GM23338 (cell line): ENCODE results near the gene DLG2. TPM values are rescaled to one million over a fixed set of nuclear protein-coding genes. Genes with fewer than 3 reads are reported as not detected.

Experiments
- ATAC-seq: fragments of 200-7000 bp; cut with Tn5 transposase; 3 replicates; pipeline ENCODE4 v1.9.1; 2020
- DNase-seq: peaks from one replicate; pipeline ENCODE4 v3.0.0-alpha.2; 2015; ENCODE audit warnings: low spot score
- H2AFZ ChIP-seq: fragments of 200-600 bp; sonication (generic); 2 replicates; pipeline ENCODE4 v1.8.0; 2016; ENCODE audit warnings: antibody characterized with exemption, mild to moderate bottlenecking, moderate library complexity
- H3F3A ChIP-seq: fragments of 200-600 bp; sonication (generic); replicated peaks from 2 replicates; pipeline ENCODE4 v1.8.0; 2017; ENCODE audit warnings: antibody characterized with exemption, mixed run types, low read depth
- H3K27ac ChIP-seq: fragments of 200-600 bp; sonication (generic); 2 replicates; pipeline ENCODE4 v1.6.1; 2016; ENCODE audit warnings: low read depth
- H3K27me3 ChIP-seq: fragments of 200-600 bp; sonication (generic); 2 replicates; pipeline ENCODE4 v1.8.0; 2016; ENCODE audit warnings: mild to moderate bottlenecking, mixed run types, moderate library complexity; ENCODE audit not compliant: insufficient read depth
- H3K36me3 ChIP-seq: fragments of 200-600 bp; sonication (generic); 2 replicates; pipeline ENCODE4 v1.8.0; 2016; ENCODE audit warnings: mild to moderate bottlenecking; ENCODE audit not compliant: insufficient read depth
- H3K4me1 ChIP-seq: fragments of 200-600 bp; sonication (generic); 2 replicates; pipeline ENCODE4 v1.8.0; 2016; ENCODE audit warnings: mild to moderate bottlenecking, moderate library complexity; ENCODE audit not compliant: insufficient read depth
- H3K4me2 ChIP-seq: fragments of 200-600 bp; sonication (generic); 2 replicates; pipeline ENCODE4 v1.7.1; 2017; ENCODE audit warnings: mixed run types
- H3K4me3 ChIP-seq: fragments of 200-600 bp; sonication (generic); 2 replicates; pipeline ENCODE4 v1.6.1; 2016; ENCODE audit warnings: mixed run types
- H3K79me2 ChIP-seq: fragments of 200-600 bp; sonication (generic); replicated peaks from 2 replicates; pipeline ENCODE4 v1.8.0; 2017; ENCODE audit warnings: mild to moderate bottlenecking; ENCODE audit not compliant: insufficient read depth
- H3K9me2 ChIP-seq: fragments of 200-600 bp; sonication (generic); 2 replicates; pipeline ENCODE4 v1.8.0; 2017; ENCODE audit not compliant: insufficient read depth
- H4K20me1 ChIP-seq: fragments of 200-600 bp; sonication (generic); replicated peaks from 2 replicates; pipeline ENCODE4 v1.8.0; 2017; ENCODE audit warnings: mild to moderate bottlenecking; ENCODE audit not compliant: insufficient read depth
- H3K27ac Mint-ChIP-seq: 2 replicates; pipeline ENCODE4 v1.8.0; 2020; ENCODE audit warnings: inconsistent platforms, mild to moderate bottlenecking, moderate library complexity, mixed read lengths
- H3K27me3 Mint-ChIP-seq: 3 replicates; pipeline ENCODE4 v1.8.0; 2022; ENCODE audit warnings: low read depth, mild to moderate bottlenecking, moderate library complexity, mixed read lengths, inconsistent platforms; ENCODE audit not compliant: insufficient read depth, poor library complexity
- H3K36me3 Mint-ChIP-seq: 3 replicates; pipeline ENCODE4 v1.8.0; 2021; ENCODE audit warnings: low read depth, mild to moderate bottlenecking, inconsistent platforms, moderate library complexity, mixed read lengths
- H3K4me1 Mint-ChIP-seq: 3 replicates; pipeline ENCODE4 v1.8.0; 2020; ENCODE audit warnings: mild to moderate bottlenecking, inconsistent platforms, mixed read lengths
- H3K4me3 Mint-ChIP-seq: 3 replicates; pipeline ENCODE4 v1.8.0; 2021; ENCODE audit warnings: moderate library complexity, mild to moderate bottlenecking, inconsistent platforms, mixed read lengths
- H3K9me3 Mint-ChIP-seq: 3 replicates; pipeline ENCODE4 v1.8.0; 2020; ENCODE audit warnings: moderate library complexity, mild to moderate bottlenecking, inconsistent platforms, mixed read lengths
- CREB1 ChIP-seq: fragments of 250-450 bp; sonication (Bioruptor Pico); IDR thresholded peaks from 2 replicates; pipeline ENCODE4 v1.5.0; 2020; ENCODE audit warnings: low read depth, mild to moderate bottlenecking, moderate library complexity
- EZH2 ChIP-seq: fragments of 200-600 bp; sonication (generic); IDR thresholded peaks from one replicate; pipeline ENCODE4 v1.8.0; 2017; ENCODE audit warnings: antibody characterized with exemption, mild to moderate bottlenecking, low read depth; ENCODE audit not compliant: unreplicated experiment
- EZH2phosphoT487 ChIP-seq: fragments of 200-600 bp; sonication (generic); IDR thresholded peaks from one replicate; pipeline ENCODE4 v1.8.1; 2018; ENCODE audit warnings: antibody characterized with exemption; ENCODE audit not compliant: unreplicated experiment
- JUNB ChIP-seq: IDR thresholded peaks from one replicate; pipeline ENCODE4 v1.6.1; 2016; ENCODE audit warnings: antibody characterized with exemption; ENCODE audit not compliant: unreplicated experiment
- NANOG ChIP-seq: IDR thresholded peaks from 2 replicates; pipeline ENCODE4 v1.6.1; 2016; ENCODE audit warnings: antibody characterized with exemption, borderline replicate concordance
- POLR2AphosphoS5 ChIP-seq: IDR thresholded peaks from 2 replicates; pipeline ENCODE4 v1.6.1; 2016; ENCODE audit warnings: antibody characterized with exemption, low read depth
- ZNF331 ChIP-seq: fragments of 250-450 bp; sonication (Bioruptor Pico); IDR thresholded peaks from 2 replicates; pipeline ENCODE4 v1.5.0; 2020; ENCODE audit warnings: low read depth, mild to moderate bottlenecking, moderate library complexity
- polyA plus RNA-seq: library from polyadenylated mRNA; unstranded; fragments of >200 nt; fragmentation: Nextera tagmentation; extraction: Ambion mirVana; gene quantifications from 2 replicates; pipeline ENCODE4 v1.2.1, GENCODE V29; 2016
- total RNA-seq: library from RNA; depleted of rRNA; stranded (reverse); fragments of >200 nt; shearing (Covaris generic); gene quantifications from 2 replicates; pipeline ENCODE4 v1.2.3, GENCODE V29; 2014
- TF ChIP-seq, protein P1 (sequence below): IDR thresholded peaks from one replicate; pipeline ENCODE4 v1.6.1; 2018; ENCODE audit warnings: antibody characterized with exemption; ENCODE audit not compliant: unreplicated experiment
- TF ChIP-seq, protein P2 (sequence below): fragments of 250-450 bp; sonication (Bioruptor Pico); IDR thresholded peaks from 2 replicates; pipeline ENCODE4 v1.5.0; 2020; ENCODE audit warnings: mild to moderate bottlenecking, moderate library complexity

Gene DLG2
- total and polyA plus RNA-seq, 2 experiments from 2014 or later: 19.8 to 21.5 TPM

DNA sequence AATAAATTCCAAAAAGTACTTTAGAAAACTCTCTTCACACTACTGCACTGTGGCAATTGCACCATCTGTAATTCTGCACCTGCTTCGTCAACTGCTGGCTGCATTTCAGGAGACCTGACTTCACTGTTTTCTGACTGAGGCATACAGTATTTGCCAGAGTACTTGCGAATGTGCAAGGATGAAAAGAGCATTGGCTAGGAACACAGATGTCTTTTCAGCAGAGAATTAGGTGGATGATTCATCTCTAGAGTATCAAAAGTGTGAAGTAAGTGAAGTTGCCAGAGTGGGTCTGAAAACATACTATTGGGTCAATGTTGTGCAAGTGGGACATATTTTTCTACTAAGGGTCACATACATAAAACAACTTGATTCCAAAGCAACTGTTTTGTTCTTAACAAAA lies 1913.4 kb downstream of the DLG2 start:
- H4K20me1 ChIP-seq: peaks cover 4% of the 10 kb centered on the region; the same call in 1 of the 2 replicates
- H3F3A ChIP-seq: no peaks in the 10 kb centered on the region
- H3K9me3 Mint-ChIP-seq: no peaks in the 10 kb centered on the region
- peaks cover 10% of the 10 kb centered on the region; the same call in 2 of the 3 replicates for H3K4me1 Mint-ChIP-seq
- H3K27ac ChIP-seq: no peak overlapping the region
- DNase-seq (no peak), ATAC-seq (no peak)
- H3K36me3 Mint-ChIP-seq: no peaks in the 10 kb centered on the region
- H3K4me1 ChIP-seq: peaks cover 10% of the 10 kb centered on the region; the same call in 1 of the 2 replicates
- no peak overlapping the region for H3K4me3 Mint-ChIP-seq
- no peaks in the 10 kb centered on the region; the same call in 1 of the 2 replicates for H3K9me2 ChIP-seq
- H3K27me3 Mint-ChIP-seq: no peaks in the 10 kb centered on the region
- H3K36me3 ChIP-seq: no peaks in the 10 kb centered on the region
- no peak overlapping the region for H3K27ac Mint-ChIP-seq
- no peak overlapping the region for H3K4me2 ChIP-seq
- H2AFZ ChIP-seq: no peak overlapping the region
- 0 out of 2 replicates have a peak, but pooled peaks cover 2% of the 10 kb centered on the region for H3K79me2 ChIP-seq
- H3K27me3 ChIP-seq: no peaks in the 10 kb centered on the region
- H3K4me3 ChIP-seq: no peak overlapping the region
- TF ChIP-seq NANOG: no peak
- no peak for TF ChIP-seq ZNF331 (CRISPR knock-in tag)
- TF ChIP-seq POLR2AphosphoS5: no peak
- no peak for TF ChIP-seq JUNB
- no peak for TF ChIP-seq CREB1 (CRISPR knock-in tag)
- no peak for TF ChIP-seq EZH2phosphoT487
- TF ChIP-seq EZH2: no peak
- TF ChIP-seq, protein P1, sequence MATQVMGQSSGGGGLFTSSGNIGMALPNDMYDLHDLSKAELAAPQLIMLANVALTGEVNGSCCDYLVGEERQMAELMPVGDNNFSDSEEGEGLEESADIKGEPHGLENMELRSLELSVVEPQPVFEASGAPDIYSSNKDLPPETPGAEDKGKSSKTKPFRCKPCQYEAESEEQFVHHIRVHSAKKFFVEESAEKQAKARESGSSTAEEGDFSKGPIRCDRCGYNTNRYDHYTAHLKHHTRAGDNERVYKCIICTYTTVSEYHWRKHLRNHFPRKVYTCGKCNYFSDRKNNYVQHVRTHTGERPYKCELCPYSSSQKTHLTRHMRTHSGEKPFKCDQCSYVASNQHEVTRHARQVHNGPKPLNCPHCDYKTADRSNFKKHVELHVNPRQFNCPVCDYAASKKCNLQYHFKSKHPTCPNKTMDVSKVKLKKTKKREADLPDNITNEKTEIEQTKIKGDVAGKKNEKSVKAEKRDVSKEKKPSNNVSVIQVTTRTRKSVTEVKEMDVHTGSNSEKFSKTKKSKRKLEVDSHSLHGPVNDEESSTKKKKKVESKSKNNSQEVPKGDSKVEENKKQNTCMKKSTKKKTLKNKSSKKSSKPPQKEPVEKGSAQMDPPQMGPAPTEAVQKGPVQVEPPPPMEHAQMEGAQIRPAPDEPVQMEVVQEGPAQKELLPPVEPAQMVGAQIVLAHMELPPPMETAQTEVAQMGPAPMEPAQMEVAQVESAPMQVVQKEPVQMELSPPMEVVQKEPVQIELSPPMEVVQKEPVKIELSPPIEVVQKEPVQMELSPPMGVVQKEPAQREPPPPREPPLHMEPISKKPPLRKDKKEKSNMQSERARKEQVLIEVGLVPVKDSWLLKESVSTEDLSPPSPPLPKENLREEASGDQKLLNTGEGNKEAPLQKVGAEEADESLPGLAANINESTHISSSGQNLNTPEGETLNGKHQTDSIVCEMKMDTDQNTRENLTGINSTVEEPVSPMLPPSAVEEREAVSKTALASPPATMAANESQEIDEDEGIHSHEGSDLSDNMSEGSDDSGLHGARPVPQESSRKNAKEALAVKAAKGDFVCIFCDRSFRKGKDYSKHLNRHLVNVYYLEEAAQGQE: no peak
- TF ChIP-seq, protein P2, sequence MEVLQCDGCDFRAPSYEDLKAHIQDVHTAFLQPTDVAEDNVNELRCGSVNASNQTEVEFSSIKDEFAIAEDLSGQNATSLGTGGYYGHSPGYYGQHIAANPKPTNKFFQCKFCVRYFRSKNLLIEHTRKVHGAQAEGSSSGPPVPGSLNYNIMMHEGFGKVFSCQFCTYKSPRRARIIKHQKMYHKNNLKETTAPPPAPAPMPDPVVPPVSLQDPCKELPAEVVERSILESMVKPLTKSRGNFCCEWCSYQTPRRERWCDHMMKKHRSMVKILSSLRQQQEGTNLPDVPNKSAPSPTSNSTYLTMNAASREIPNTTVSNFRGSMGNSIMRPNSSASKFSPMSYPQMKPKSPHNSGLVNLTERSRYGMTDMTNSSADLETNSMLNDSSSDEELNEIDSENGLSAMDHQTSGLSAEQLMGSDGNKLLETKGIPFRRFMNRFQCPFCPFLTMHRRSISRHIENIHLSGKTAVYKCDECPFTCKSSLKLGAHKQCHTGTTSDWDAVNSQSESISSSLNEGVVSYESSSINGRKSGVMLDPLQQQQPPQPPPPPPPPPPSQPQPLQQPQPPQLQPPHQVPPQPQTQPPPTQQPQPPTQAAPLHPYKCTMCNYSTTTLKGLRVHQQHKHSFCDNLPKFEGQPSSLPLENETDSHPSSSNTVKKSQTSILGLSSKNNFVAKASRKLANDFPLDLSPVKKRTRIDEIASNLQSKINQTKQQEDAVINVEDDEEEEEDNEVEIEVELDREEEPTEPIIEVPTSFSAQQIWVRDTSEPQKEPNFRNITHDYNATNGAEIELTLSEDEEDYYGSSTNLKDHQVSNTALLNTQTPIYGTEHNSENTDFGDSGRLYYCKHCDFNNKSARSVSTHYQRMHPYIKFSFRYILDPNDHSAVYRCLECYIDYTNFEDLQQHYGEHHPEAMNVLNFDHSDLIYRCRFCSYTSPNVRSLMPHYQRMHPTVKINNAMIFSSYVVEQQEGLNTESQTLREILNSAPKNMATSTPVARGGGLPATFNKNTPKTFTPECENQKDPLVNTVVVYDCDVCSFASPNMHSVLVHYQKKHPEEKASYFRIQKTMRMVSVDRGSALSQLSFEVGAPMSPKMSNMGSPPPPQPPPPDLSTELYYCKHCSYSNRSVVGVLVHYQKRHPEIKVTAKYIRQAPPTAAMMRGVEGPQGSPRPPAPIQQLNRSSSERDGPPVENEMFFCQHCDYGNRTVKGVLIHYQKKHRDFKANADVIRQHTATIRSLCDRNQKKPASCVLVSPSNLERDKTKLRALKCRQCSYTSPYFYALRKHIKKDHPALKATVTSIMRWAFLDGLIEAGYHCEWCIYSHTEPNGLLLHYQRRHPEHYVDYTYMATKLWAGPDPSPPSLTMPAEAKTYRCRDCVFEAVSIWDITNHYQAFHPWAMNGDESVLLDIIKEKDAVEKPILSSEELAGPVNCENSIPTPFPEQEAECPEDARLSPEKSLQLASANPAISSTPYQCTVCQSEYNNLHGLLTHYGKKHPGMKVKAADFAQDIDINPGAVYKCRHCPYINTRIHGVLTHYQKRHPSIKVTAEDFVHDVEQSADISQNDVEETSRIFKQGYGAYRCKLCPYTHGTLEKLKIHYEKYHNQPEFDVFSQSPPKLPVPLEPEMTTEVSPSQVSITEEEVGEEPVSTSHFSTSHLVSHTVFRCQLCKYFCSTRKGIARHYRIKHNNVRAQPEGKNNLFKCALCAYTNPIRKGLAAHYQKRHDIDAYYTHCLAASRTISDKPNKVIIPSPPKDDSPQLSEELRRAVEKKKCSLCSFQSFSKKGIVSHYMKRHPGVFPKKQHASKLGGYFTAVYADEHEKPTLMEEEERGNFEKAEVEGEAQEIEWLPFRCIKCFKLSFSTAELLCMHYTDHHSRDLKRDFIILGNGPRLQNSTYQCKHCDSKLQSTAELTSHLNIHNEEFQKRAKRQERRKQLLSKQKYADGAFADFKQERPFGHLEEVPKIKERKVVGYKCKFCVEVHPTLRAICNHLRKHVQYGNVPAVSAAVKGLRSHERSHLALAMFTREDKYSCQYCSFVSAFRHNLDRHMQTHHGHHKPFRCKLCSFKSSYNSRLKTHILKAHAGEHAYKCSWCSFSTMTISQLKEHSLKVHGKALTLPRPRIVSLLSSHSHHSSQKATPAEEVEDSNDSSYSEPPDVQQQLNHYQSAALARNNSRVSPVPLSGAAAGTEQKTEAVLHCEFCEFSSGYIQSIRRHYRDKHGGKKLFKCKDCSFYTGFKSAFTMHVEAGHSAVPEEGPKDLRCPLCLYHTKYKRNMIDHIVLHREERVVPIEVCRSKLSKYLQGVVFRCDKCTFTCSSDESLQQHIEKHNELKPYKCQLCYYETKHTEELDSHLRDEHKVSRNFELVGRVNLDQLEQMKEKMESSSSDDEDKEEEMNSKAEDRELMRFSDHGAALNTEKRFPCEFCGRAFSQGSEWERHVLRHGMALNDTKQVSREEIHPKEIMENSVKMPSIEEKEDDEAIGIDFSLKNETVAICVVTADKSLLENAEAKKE: no peak
